NCI-H187 (cell line): ENCODE results near the gene AADACL4.

Experiments
- DNase-seq, 2 experiments: peaks; one replicate each; lab custom pipeline; 2025; lab: John Stamatoyannopoulos, UW

AADACL4 gene

DNA sequence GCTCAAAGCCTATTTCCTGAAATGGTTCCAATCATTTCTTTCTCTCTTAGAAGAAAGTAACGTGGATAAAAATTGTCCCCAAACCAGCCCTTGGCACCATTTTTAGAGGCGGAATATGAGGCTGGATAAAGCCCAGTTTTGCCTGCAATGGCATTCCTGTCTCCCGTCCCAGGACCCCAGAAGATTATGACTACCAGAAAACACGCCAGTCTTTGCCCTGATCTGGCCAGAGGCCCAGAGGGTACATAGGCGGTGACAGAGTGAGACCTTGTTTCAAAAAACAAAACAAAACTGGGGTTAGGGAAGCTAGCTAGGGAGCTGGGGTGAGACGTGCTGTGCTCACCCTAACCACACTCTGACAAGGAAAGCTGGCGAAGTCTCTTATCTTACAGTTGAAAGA, at the start of gene AADACL4:
TSS of gene AADACL4 (plus strand) at position 301 of the 400 bp plus-strand sequence. CDS start 462 bp downstream, outside the sequence.
- DNase-seq, result no peak

DNA sequence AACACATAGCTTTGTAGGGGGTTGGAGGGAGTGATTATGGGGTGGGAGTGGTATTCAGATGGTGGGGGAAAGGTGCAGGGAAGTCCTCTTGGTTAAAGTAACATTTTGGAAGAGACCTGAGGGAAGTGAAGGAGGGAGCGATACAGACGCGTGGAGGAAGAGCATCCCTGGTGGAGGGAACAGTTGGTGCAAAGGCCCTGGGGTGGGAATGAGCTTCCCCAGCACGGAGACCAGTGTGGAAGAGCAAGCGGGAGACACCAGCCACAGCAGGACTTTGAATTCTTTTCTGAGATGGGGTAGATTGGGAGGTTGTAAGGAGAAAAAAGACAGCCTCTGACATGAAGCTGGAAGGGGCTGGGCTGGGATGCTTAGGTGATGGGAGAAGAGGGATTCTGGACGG, 49.4 kb upstream of the AADACL4 start:
- no peak for DNase-seq

DNA sequence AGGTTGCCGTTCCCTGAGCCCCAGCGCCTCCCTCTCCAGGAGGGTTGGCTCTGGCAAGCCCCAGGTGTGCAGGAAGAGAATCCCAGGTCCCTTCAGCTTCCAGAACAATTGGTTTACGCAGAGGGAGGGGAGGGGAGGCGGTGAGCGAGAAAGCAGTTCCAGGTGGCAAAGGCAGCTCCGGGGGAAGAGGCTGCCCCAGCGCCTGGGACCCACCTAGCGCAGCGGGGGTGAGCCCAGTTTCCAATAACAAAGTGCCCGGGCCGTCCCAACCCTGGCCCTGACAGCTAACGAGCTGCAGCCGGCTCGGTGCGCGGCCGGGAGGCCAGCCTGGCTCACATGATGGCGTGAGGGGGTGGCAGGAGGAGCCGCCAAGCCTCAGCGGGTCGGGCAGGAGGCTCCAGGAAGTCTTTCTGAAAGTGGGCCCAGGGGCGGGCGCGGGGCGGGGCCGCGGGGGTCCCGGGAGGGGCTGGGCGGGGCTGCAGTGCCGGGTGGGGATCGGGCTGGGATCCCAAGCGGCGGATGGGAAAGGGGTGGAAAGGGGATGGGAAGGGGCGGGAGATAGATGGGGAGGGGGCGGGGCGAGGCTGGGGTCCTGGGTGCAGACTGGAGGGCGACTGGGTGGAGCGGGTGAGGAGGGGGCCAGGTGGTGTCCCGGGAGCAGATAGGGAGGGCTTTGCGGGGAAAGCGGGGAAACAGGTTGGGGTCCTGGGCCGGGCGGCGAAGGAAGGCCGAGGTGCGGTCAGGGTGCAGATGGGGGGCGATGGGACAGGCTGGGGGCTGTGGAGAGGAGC, 48.7 kb upstream of the AADACL4 start:
- DNase-seq, result no peak

- no peak for DNase-seq
Observed at GRCh38 chr1:12595757-12596006, 48.2 kb upstream of the AADACL4 start.

DNA sequence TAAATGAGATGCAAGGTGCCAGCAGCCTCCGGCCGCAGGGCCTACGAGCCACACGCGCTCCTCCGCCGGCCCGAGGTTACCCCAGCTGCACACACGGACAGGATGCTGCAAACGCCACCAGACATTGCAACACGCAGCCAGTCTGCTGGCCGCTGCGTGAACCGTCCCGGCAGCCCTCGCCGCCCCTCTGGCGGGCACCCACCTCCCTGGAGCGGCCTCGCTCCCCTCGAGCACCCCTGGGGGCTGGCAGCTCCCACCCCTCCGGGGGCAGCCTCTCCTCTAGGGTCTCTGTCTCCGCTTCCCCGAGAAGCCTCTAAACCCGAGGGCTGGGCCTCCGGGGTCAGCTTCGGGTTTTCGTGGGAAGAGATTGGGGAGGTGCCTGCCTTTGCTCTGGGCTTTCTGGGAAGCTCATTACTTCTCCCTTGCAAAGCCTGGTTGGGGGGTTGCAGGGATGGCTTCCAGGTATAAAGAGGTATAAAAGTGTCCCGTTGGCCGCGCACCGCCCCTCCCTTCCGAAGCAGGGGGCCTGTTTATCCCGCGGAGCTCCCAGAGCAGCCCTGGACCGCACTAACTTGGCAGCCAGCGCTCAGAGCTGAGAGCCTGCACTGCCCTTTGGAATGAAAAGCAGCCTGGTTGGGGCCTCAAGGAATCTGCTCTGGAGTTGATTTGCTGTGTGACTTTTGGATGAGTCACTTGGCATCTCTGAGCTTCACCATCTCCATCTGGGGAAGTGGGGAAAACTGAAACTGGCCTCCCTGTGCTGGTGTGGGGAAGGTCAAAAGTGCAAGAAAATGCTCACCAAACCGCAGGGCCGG, 47.7 kb upstream of the AADACL4 start:
- no peak for DNase-seq

DNA sequence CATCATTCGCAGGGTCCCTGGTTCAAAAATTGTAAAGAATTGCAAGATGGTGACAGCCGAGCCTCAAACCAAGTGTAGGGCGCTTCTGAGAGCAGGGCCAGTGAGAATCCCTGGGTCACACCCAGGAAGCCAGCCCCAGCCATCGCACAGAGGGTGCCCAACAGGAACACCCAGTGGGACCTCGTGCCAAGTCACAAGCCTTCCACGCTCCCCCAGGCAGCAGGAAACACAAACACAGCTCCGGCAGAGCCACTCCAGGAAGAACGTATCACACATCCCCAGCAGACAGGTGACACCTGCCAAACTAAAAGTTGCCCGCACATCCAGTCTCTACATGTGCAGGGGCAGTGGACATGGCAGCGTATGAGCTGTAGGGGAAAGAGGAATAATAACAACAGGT, 46.1 kb upstream of the AADACL4 start:
- no peak for DNase-seq

GRCh38 chr1:12598974-12599373, 44.9 kb upstream of the AADACL4 start:
- DNase-seq, result no peak

- DNase-seq, result no peak
Observed at GRCh38 chr1:12599657-12600056, 44.2 kb upstream of the AADACL4 start.

GRCh38 chr1:12600335-12600734, 43.5 kb upstream of the AADACL4 start:
- DNase-seq, result no peak

DNA sequence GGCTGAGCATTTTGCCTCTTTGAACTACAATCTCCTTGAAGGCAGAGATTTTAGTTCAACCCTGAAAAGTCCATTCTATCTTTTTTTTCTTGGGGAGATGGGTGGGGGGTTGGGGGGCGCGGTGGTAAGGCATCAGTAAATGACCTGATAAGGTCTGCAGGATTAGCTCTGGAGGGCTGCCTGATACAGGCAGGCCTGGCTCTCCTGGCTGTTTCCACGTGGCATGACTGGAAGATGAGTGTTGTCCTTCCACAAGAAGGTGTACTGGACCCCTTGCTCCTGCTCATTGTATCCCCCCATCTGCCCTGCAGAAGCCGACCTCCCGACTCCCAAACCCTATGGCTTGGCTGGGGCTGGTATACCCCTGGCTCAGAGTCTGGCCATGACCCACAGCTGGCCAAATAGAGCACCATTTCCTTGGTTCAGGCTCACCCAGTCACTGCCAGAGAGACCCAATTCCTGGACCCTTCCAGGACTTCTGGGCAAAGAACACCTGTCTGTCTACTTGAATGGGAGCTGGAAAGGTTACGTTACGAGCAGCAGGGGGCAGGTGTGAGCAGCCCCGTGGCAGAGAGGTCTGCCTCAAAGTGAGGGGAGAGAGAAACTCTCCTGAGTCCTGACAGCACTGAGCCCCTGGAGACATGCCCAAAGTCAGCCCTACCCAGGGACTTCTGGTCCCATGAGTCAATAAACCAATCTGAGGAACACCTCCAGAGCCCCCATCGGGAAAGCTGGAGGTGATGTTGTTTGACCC, 42.8 kb upstream of the AADACL4 start:
- no peak for DNase-seq

GRCh38 chr1:12601700-12602658, 41.9 kb upstream of the AADACL4 start:
- DNase-seq, result no peak

DNA sequence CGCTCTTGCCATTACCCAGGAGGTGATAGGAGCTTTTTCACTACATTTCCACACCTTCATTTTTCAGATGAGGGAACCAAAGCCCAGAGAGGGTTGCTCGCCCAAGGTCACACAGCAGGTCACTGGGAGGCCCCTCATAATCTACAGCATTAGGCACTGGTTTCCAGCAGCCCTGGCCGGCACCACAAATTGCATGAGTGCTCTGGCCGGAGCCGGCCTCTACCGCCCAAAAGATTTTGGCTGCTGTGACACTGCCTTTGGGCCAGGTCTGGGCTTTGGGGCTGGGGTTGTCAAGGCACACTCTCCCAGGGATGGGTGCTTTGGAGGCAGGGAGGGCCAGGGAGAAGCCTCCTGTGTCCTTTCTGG, 41.2 kb upstream of the AADACL4 start:
- no peak for DNase-seq

DNA sequence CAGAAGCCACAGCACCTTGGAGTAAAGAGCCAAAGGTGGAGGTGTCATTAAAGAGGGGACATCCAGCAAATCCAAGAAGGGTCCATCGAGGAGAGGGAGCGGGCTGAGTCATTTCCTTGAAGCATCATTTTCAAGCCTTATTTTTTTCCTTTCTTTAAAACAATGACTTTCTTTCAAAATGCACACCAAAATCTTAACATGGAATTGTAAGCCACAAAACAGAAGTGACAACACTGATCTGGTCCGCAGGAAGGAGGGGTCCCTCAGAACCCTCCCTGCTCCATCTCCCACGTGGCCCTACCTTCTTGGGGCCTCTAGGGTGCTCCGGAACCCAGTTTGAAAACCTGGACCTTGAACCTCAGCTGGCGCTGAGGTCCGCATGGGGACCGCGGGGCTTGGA, 40.7 kb upstream of the AADACL4 start:
- no peak for DNase-seq

- no peak for DNase-seq
Observed at GRCh38 chr1:12604114-12604874, 39.6 kb upstream of the AADACL4 start.

DNA sequence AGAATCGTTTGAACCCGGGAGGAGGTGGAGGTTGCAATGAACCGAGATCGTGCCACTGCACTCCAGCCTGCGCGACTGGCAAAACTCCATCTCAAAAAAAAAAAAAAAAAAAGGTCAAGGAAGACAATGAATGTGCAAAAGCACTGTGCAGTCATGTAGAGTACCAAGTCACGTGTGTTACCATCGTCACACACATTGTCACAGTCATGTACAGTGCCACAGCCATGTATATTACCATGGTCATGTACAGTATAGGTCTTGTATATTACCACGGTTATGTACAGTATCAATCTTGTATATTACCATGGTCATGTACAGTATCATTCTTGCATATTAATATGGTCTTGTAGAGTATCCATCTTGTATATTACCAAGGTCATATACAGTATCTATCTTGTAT, 38.9 kb upstream of the AADACL4 start:
- DNase-seq, result no peak

GRCh38 chr1:12607263-12607662, 36.6 kb upstream of the AADACL4 start:
- DNase-seq, result no peak

DNA sequence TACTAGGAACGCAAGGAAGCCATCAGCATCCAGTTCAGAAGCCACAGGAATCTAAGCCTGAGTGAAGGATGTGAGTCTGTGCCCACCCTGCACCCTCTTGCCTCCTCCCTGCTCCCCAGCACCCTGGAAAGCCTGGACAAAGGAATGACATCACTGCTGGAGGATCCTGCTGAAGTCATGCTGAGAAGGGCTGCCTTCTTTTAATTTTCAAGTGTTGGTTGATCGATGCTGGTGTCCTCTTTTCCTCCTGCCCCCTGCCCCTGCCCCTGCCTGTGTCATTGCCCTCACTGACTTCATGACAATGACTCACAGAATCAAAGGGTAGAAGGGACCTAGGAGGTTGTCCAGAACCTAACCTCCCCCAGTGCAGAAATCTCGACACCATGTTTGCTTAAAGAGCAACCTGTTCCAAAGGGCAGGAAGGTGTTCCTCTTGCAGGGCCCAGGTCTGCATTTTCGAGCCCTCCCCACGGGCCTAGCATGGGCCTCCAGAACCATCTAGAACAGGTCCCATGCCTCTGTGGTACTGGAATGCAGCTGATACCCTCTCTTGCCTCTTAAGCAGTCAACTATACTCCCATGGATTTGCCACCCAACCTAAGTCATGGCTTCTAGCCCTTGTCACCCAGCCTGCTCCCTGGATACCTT, 35.5 kb upstream of the AADACL4 start:
- DNase-seq, result no peak

GRCh38 chr1:12609469-12610003, 34.3 kb upstream of the AADACL4 start:
- no peak for DNase-seq

GRCh38 chr1:12610305-12610935, 33.5 kb upstream of the AADACL4 start:
- no peak for DNase-seq

GRCh38 chr1:12610941-12611340, 32.9 kb upstream of the AADACL4 start:
- DNase-seq, result no peak
